Activated naive CD4-positive, alpha-beta T cell treated with anti-CD3 and anti-CD28 coated beads, Interleukin-2, amount 10 ng/mL, durations not matched to agents 7 days and 5 days (primary cell): ENCODE measurements around the gene CRAT.
"Not testable (repeated sequence)": the region's sequence is repeated elsewhere in the genome, so short reads cannot be mapped to it uniquely, and the experiment has no call there.

Source experiments
- CTCF ChIA-PET: fragments of 350-600 bp; sonication (Branson Sonifier 250); formaldehyde crosslinking; loops from one replicate; lab custom pipeline; 2021; ENCODE audit warnings: antibody characterized with exemption; lab: Charles Lee
- DNase-seq: peaks from one replicate; pipeline ENCODE4 v3.0.0-alpha.2; 2020
- H3K27ac Mint-ChIP-seq: one replicate; pipeline ENCODE4 v1.8.0; 2021; ENCODE audit warnings: mild to moderate bottlenecking, moderate library complexity, mixed read lengths
- H3K27me3 Mint-ChIP-seq: one replicate; pipeline ENCODE4 v1.8.0; 2021; ENCODE audit warnings: mild to moderate bottlenecking, mixed read lengths
- H3K36me3 Mint-ChIP-seq: one replicate; pipeline ENCODE4 v1.8.0; 2021; ENCODE audit warnings: mixed read lengths
- H3K4me1 Mint-ChIP-seq: one replicate; pipeline ENCODE4 v1.8.0; 2021; ENCODE audit warnings: mixed read lengths
- H3K4me3 Mint-ChIP-seq: one replicate; pipeline ENCODE4 v1.8.0; 2021; ENCODE audit warnings: mild to moderate bottlenecking, moderate library complexity, mixed read lengths
- H3K9me3 Mint-ChIP-seq: one replicate; pipeline ENCODE4 v1.8.0; 2021; ENCODE audit warnings: mixed read lengths

The CRAT gene

GRCh38 chr9:129131300-129132145 is 20.9 kb upstream of the CRAT start:
- Mint-ChIP-seq H3K36me3 (peaks cover 39% of the 10 kb centered on the region), H3K27me3 (no peaks in the 10 kb centered on the region), H3K9me3 (no peaks in the 10 kb centered on the region), H3K4me3 (no peak overlapping the region), H3K4me1 (peaks cover 6% of the 10 kb centered on the region), H3K27ac (peak overlapping the region; percentile 79)
- CTCF ChIA-PET, result interaction anchor here (0.6 to 3.8 kb wide), 39 partner anchors 8 to 592 kb away, joined by 3 to 48 read pairs (median 4); partner anchors contain the start of genes IER5L and NTMT1
- peak; percentile 90 for DNase-seq

GRCh38 chr9:129130791-129131190 is 20.2 kb upstream of the CRAT start:
- Mint-ChIP-seq H3K9me3 (no peaks in the 10 kb centered on the region), H3K27me3 (no peaks in the 10 kb centered on the region), H3K4me1 (peaks cover 6% of the 10 kb centered on the region), H3K27ac (no peak overlapping the region), H3K36me3 (peaks cover 38% of the 10 kb centered on the region), H3K4me3 (no peak overlapping the region)
- no peak for DNase-seq
- CTCF ChIA-PET, result interaction anchor here (0.9 to 3.8 kb wide), 22 partner anchors 8 to 592 kb away, joined by 3 to 48 read pairs (median 6); partner anchors contain the start of genes IER5L and NTMT1

GRCh38 chr9:129130271-129130670 is 19.7 kb upstream of the CRAT start:
- DNase-seq, H3K4me3 Mint-ChIP-seq, H3K4me1 Mint-ChIP-seq, H3K27ac Mint-ChIP-seq, H3K9me3 Mint-ChIP-seq, H3K27me3 Mint-ChIP-seq: not testable (repeated sequence)
- H3K36me3 Mint-ChIP-seq, result peaks cover 36% of the 10 kb centered on the region
- CTCF ChIA-PET, result interaction anchor here (1.0 to 3.8 kb wide), 10 partner anchors 9 to 494 kb away, joined by 3 to 48 read pairs (median 18); partner anchors contain the start of gene NTMT1

GRCh38 chr9:129128689-129129088 is 18.1 kb upstream of the CRAT start:
- Mint-ChIP-seq H3K27me3 (no peaks in the 10 kb centered on the region), H3K27ac (no peak overlapping the region), H3K4me1 (peaks cover 6% of the 10 kb centered on the region), H3K36me3 (peaks cover 35% of the 10 kb centered on the region), H3K9me3 (no peaks in the 10 kb centered on the region), H3K4me3 (no peak overlapping the region)
- CTCF ChIA-PET, result no interaction called here
- no peak for DNase-seq

- DNase-seq, result no peak
- Mint-ChIP-seq H3K4me3 (no peak overlapping the region), H3K27me3 (no peaks in the 10 kb centered on the region), H3K4me1 (peaks cover 5% of the 10 kb centered on the region), H3K36me3 (peaks cover 36% of the 10 kb centered on the region), H3K9me3 (no peaks in the 10 kb centered on the region), H3K27ac (no peak overlapping the region)
- CTCF ChIA-PET, result interaction anchor here (1.0 to 1.4 kb wide), 2 partner anchors 9 to 498 kb away, joined by 3 to 5 read pairs; no protein-coding TSS in a partner anchor
These were observed 16.4 kb upstream of the CRAT start for GRCh38 chr9:129126749-129127618.

- H3K36me3 Mint-ChIP-seq, result peaks cover 34% of the 10 kb centered on the region
- H3K27ac Mint-ChIP-seq, result no peak overlapping the region
- no peaks in the 10 kb centered on the region for H3K27me3 Mint-ChIP-seq
- CTCF ChIA-PET, result interaction anchor here (0.6 to 1.4 kb wide), 4 partner anchors 11 to 499 kb away, joined by 3 to 5 read pairs (median 3); no protein-coding TSS in a partner anchor
- DNase-seq, result no peak
- no peaks in the 10 kb centered on the region for H3K4me1 Mint-ChIP-seq
- H3K4me3 Mint-ChIP-seq, result no peak overlapping the region
- H3K9me3 Mint-ChIP-seq, result no peaks in the 10 kb centered on the region
These were observed 14.9 kb upstream of the CRAT start for GRCh38 chr9:129125478-129125877.

GRCh38 chr9:129124506-129125069 is 14.0 kb upstream of the CRAT start:
- peaks cover 2% of the 10 kb centered on the region for H3K4me1 Mint-ChIP-seq
- DNase-seq, result no peak
- no peak overlapping the region for H3K27ac Mint-ChIP-seq
- no peak overlapping the region for H3K4me3 Mint-ChIP-seq
- peaks cover 37% of the 10 kb centered on the region for H3K36me3 Mint-ChIP-seq
- H3K27me3 Mint-ChIP-seq, result no peaks in the 10 kb centered on the region
- no peaks in the 10 kb centered on the region for H3K9me3 Mint-ChIP-seq
- CTCF ChIA-PET, result no interaction called here

- H3K4me1 Mint-ChIP-seq, H3K27ac Mint-ChIP-seq, H3K9me3 Mint-ChIP-seq, H3K4me3 Mint-ChIP-seq, H3K27me3 Mint-ChIP-seq, DNase-seq: not testable (repeated sequence)
- CTCF ChIA-PET, result interaction anchor here (1.5 kb wide), 1 partner anchor 9 kb away, joined by 7 read pairs; no protein-coding TSS in a partner anchor
- peaks cover 36% of the 10 kb centered on the region for H3K36me3 Mint-ChIP-seq
These were observed 12.4 kb upstream of the CRAT start for GRCh38 chr9:129122976-129123375.

- no peak overlapping the region for H3K4me3 Mint-ChIP-seq
- CTCF ChIA-PET, result interaction anchor here (1.5 kb wide), 1 partner anchor 9 kb away, joined by 7 read pairs; no protein-coding TSS in a partner anchor
- H3K9me3 Mint-ChIP-seq, result no peaks in the 10 kb centered on the region
- H3K27me3 Mint-ChIP-seq, result no peaks in the 10 kb centered on the region
- no peak for DNase-seq
- no peak overlapping the region for H3K27ac Mint-ChIP-seq
- peaks cover 4% of the 10 kb centered on the region for H3K4me1 Mint-ChIP-seq
- peaks cover 31% of the 10 kb centered on the region for H3K36me3 Mint-ChIP-seq
These were observed 11.5 kb upstream of the CRAT start for GRCh38 chr9:129122133-129122532.

- no peak overlapping the region for H3K4me3 Mint-ChIP-seq
- CTCF ChIA-PET, result interaction anchor here (0.7 to 2.0 kb wide), 2 partner anchors 10 to 22 kb away, joined by 3 to 8 read pairs; no protein-coding TSS in a partner anchor
- H3K4me1 Mint-ChIP-seq, result peaks cover 4% of the 10 kb centered on the region
- no peak overlapping the region for H3K27ac Mint-ChIP-seq
- H3K27me3 Mint-ChIP-seq, result no peaks in the 10 kb centered on the region
- peaks cover 31% of the 10 kb centered on the region for H3K36me3 Mint-ChIP-seq
- no peaks in the 10 kb centered on the region for H3K9me3 Mint-ChIP-seq
- DNase-seq, result no peak
These were observed 10.9 kb upstream of the CRAT start for GRCh38 chr9:129121483-129121882.

- CTCF ChIA-PET, result interaction anchor here (0.8 to 1.4 kb wide), 2 partner anchors 13 to 23 kb away, joined by 3 read pairs; no protein-coding TSS in a partner anchor
- no peak for DNase-seq
- Mint-ChIP-seq H3K9me3 (no peaks in the 10 kb centered on the region), H3K4me1 (peaks cover 21% of the 10 kb centered on the region), H3K27me3 (no peaks in the 10 kb centered on the region), H3K36me3 (peaks cover 21% of the 10 kb centered on the region), H3K4me3 (no peak overlapping the region), H3K27ac (no peak overlapping the region)
These were observed 8.2 kb upstream of the CRAT start for GRCh38 chr9:129118799-129119198.

GRCh38 chr9:129113645-129114304 is 3.2 kb upstream of the CRAT start:
- Mint-ChIP-seq H3K9me3 (no peaks in the 10 kb centered on the region), H3K27me3 (peaks cover 9% of the 10 kb centered on the region), H3K4me1 (peaks cover 37% of the 10 kb centered on the region), H3K4me3 (no peak overlapping the region), H3K27ac (no peak overlapping the region), H3K36me3 (peaks cover under 1% of the 10 kb centered on the region)
- no peak for DNase-seq
- CTCF ChIA-PET, result interaction anchor here (1.1 kb wide), 1 partner anchor 18 kb away, joined by 4 read pairs; no protein-coding TSS in a partner anchor

GRCh38 chr9:129112526-129112925 is 1.9 kb upstream of the CRAT start:
- Mint-ChIP-seq H3K27me3 (peaks cover 14% of the 10 kb centered on the region), H3K4me3 (peak overlapping the region; percentile 96), H3K4me1 (peaks cover 38% of the 10 kb centered on the region)
- CTCF ChIA-PET, DNase-seq, H3K36me3 Mint-ChIP-seq, H3K27ac Mint-ChIP-seq, H3K9me3 Mint-ChIP-seq: not testable (repeated sequence)
